ENCODE measurements around the gene PIK3C2G. TPM values are rescaled to one million over a fixed set of nuclear protein-coding genes. Genes with fewer than 3 reads are reported as not detected.

Gene PIK3C2G
- total RNA-seq, 1 donor from 2014 or later: 26.0 TPM

- DNase-seq (ENCODE audit: low spot score, unreplicated experiment): no peak
- Mint-ChIP-seq H3K27ac (no peak overlapping the region), H3K4me1 (ENCODE audit: low read depth) (peaks cover 2% of the 10 kb centered on the region), H3K36me3 (ENCODE audit: insufficient read depth) (peaks cover 17% of the 10 kb centered on the region), H3K4me3 (ENCODE audit: low read depth) (no peak overlapping the region), H3K27me3 (no peaks in the 10 kb centered on the region), H3K9me3 (ENCODE audit: low read depth) (peaks cover 3% of the 10 kb centered on the region)
- TF ChIP-seq, protein P1, sequence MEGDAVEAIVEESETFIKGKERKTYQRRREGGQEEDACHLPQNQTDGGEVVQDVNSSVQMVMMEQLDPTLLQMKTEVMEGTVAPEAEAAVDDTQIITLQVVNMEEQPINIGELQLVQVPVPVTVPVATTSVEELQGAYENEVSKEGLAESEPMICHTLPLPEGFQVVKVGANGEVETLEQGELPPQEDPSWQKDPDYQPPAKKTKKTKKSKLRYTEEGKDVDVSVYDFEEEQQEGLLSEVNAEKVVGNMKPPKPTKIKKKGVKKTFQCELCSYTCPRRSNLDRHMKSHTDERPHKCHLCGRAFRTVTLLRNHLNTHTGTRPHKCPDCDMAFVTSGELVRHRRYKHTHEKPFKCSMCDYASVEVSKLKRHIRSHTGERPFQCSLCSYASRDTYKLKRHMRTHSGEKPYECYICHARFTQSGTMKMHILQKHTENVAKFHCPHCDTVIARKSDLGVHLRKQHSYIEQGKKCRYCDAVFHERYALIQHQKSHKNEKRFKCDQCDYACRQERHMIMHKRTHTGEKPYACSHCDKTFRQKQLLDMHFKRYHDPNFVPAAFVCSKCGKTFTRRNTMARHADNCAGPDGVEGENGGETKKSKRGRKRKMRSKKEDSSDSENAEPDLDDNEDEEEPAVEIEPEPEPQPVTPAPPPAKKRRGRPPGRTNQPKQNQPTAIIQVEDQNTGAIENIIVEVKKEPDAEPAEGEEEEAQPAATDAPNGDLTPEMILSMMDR (IDR thresholded peaks at IDR 0.05; ENCODE audit: unreplicated experiment): no peak
These were observed 128.5 kb downstream of the PIK3C2G start for GRCh38 chr12:18389820-18390219.

DNA sequence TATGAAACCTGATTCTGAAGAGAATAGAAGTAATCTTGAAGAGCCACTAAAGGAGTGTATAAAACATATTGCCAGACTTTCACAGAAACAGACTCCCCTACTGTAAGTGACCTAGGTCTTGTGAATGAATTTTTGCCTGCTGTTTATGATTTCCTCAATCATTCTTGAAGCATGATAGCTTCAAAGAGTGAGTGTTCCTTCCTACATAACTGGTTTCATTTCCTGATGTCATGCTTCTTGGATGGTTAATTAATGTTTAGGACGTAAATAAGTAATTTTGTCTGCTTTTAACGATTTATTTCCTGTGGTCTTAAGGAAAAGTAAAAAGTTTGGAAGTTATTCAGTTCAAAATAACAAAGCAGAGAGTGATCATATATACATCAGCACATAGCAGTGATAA is 129.8 kb downstream of the PIK3C2G start:
- H3K4me1 Mint-ChIP-seq (ENCODE audit: low read depth): peaks cover 2% of the 10 kb centered on the region
- no peaks in the 10 kb centered on the region for H3K27me3 Mint-ChIP-seq
- no peak overlapping the region for H3K27ac Mint-ChIP-seq
- peaks cover 17% of the 10 kb centered on the region for H3K36me3 Mint-ChIP-seq (ENCODE audit: insufficient read depth)
- peaks cover 3% of the 10 kb centered on the region for H3K9me3 Mint-ChIP-seq (ENCODE audit: low read depth)
- no peak for DNase-seq (ENCODE audit: low spot score, unreplicated experiment)
- TF ChIP-seq, protein P1 (IDR thresholded peaks at IDR 0.05; ENCODE audit: unreplicated experiment): no peak
- H3K4me3 Mint-ChIP-seq (ENCODE audit: low read depth): no peak overlapping the region

DNA sequence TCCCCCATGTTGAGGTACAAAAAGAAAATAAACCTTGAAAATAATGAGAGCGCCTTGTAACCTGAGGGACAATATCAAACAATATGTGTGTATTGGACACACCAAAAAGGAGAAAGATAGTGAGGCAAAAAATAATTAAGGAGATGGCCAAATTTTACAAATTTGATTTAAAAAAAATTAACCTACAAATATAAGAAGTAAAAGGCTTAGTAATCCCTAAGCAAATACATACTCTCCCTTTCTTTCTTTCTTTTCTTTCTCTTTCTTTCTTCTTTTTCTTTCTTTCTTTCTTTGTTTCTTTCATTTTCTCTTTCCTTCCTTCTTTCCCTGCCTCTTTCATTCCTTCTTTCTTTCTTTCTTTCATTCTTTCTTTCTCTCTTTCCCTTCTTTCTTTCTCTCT is 133.4 kb downstream of the PIK3C2G start:
- Mint-ChIP-seq H3K4me3 (ENCODE audit: low read depth) (no peak overlapping the region), H3K27me3 (no peaks in the 10 kb centered on the region)
- TF ChIP-seq, protein P1 (IDR thresholded peaks at IDR 0.05; ENCODE audit: unreplicated experiment): no peak

DNA sequence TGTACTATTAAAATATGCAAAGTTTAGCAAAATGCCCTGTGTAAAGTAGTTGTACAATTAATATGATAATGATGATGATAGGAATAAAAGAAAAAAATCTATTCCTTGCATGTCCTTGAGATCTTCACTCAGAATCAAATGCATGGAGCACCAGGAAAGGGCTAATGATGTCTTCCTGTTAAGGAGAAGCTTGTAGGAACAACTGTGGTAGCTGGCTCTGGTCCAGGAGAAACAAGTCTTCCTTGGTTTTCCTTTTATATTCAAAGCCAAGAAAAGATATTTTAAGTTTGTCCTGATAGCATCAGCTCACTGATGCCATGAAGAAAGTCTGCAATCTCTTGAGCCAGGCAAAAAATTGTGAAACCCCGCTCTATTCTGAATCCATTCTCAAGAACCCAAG is 138.9 kb downstream of the PIK3C2G start:
- Mint-ChIP-seq H3K27me3 (no peaks in the 10 kb centered on the region), H3K36me3 (ENCODE audit: insufficient read depth) (peaks cover 20% of the 10 kb centered on the region), H3K9me3 (ENCODE audit: low read depth) (peaks cover 14% of the 10 kb centered on the region), H3K4me3 (ENCODE audit: low read depth) (no peak overlapping the region), H3K27ac (no peak overlapping the region), H3K4me1 (ENCODE audit: low read depth) (no peaks in the 10 kb centered on the region)
- TF ChIP-seq, protein P1 (IDR thresholded peaks at IDR 0.05; ENCODE audit: unreplicated experiment): no peak
- no peak for DNase-seq (ENCODE audit: low spot score, unreplicated experiment)

More for the DNA sequence above, 133.4 kb downstream of the PIK3C2G start:
- Mint-ChIP-seq H3K36me3 (ENCODE audit: insufficient read depth) (peaks cover 24% of the 10 kb centered on the region), H3K4me1 (ENCODE audit: low read depth) (peaks cover 2% of the 10 kb centered on the region), H3K27ac (no peak overlapping the region), H3K9me3 (ENCODE audit: low read depth) (peaks cover 14% of the 10 kb centered on the region)
- no peak for DNase-seq (ENCODE audit: low spot score, unreplicated experiment)

- Mint-ChIP-seq H3K27ac (no peak overlapping the region), H3K4me3 (ENCODE audit: low read depth) (no peak overlapping the region), H3K4me1 (ENCODE audit: low read depth) (peaks cover 2% of the 10 kb centered on the region)
These were observed 141.7 kb downstream of the PIK3C2G start for GRCh38 chr12:18402872-18403611.

More at GRCh38 chr12:18402872-18403611, 141.7 kb downstream of the PIK3C2G start:
- H3K9me3 Mint-ChIP-seq (ENCODE audit: low read depth): peaks cover 10% of the 10 kb centered on the region
- DNase-seq (ENCODE audit: low spot score, unreplicated experiment): no peak
- no peaks in the 10 kb centered on the region for H3K27me3 Mint-ChIP-seq
- peaks cover 25% of the 10 kb centered on the region for H3K36me3 Mint-ChIP-seq (ENCODE audit: insufficient read depth)
- TF ChIP-seq, protein P1 (IDR thresholded peaks at IDR 0.05; ENCODE audit: unreplicated experiment): no peak
